ACC112 (cell line): Measurements from ENCODE around the gene SEMA3G.

ENCODE experiments used
- H2AFZ ChIP-seq: fragments of 200-600 bp; sonication (generic); one replicate; pipeline ENCODE4 v1.6.0; 2017; ENCODE audit warnings: antibody characterized with exemption, low read length; ENCODE audit not compliant: unreplicated experiment
- H3K27ac ChIP-seq: fragments of 200-600 bp; sonication (generic); 2 replicates; pipeline ENCODE4 v1.5.1; 2014; ENCODE audit warnings: low read depth, mild to moderate bottlenecking, antibody characterized with exemption, low read length, moderate library complexity
- H3K27me3 ChIP-seq: fragments of 200-600 bp; sonication (generic); 2 replicates; pipeline ENCODE4 v1.6.1; 2014; ENCODE audit warnings: mild to moderate bottlenecking, antibody characterized with exemption, low read length, moderate library complexity, mixed read lengths; ENCODE audit not compliant: insufficient read depth
- H3K36me3 ChIP-seq: fragments of 200-600 bp; sonication (generic); 2 replicates; pipeline ENCODE4 v1.6.1; 2016; ENCODE audit warnings: mild to moderate bottlenecking, antibody characterized with exemption, low read length, moderate library complexity, mixed read lengths; ENCODE audit not compliant: insufficient read depth
- H3K4me1 ChIP-seq: fragments of 200-600 bp; sonication (generic); one replicate; pipeline ENCODE4 v1.6.1; 2016; ENCODE audit warnings: low read length, mixed read lengths; ENCODE audit not compliant: insufficient read depth, unreplicated experiment, control insufficient read depth
- H3K4me3 ChIP-seq: fragments of 200-600 bp; sonication (generic); 2 replicates; pipeline ENCODE4 v1.5.1; 2014; ENCODE audit warnings: mild to moderate bottlenecking, low read depth, low read length
- H3K79me2 ChIP-seq: fragments of 200-600 bp; sonication (generic); one replicate; pipeline ENCODE4 v1.6.0; 2016; ENCODE audit warnings: low read length; ENCODE audit not compliant: control insufficient read depth, unreplicated experiment, insufficient read depth

Gene SEMA3G

DNA sequence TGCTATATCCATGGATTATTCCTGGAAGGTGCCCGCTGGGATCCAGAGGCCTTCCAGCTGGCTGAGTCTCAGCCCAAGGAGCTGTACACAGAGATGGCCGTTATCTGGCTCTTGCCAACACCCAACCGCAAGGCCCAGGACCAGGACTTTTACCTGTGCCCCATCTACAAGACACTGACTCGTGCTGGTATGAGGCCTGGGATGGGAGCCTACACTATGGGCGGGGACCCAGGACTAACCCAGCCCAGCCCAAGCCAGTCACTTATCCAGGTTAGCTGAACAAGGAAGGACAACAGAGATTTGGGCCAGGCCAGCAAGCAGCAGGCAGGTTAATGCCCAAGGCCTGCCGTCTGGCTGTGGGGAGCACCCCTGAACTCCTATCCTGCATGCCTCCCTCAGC is 45.3 kb downstream of the SEMA3G start:
- 0 out of 2 replicates have a peak, but pooled peaks cover 6% of the 10 kb centered on the region for H3K36me3 ChIP-seq

DNA sequence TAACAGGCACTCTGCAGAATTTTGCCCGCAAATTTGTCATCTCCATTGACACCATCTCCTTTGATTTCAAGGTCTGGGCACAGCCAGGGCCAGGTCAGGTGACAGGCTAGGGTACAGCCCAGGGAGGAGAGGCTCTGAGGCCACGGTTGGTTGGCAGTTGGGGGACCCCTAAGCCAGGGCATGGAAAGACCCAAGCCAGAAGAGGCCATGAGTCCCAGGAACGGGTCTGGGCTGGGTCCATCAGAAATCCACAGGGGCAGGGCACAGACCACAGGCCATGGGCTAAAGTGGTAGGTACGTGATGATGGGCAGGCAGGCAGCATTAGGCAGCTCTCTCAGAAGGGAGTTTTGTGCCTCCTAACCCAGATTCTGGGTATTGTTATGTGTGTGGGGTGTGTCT is 45.8 kb downstream of the SEMA3G start:
- Histone ChIP-seq H3K27ac (no peak overlapping the region), H2AFZ (no peak overlapping the region), H3K4me1 (no peaks in the 10 kb centered on the region), H3K36me3 (0 out of 2 replicates have a peak, but pooled peaks cover 1% of the 10 kb centered on the region), H3K27me3 (no peaks in the 10 kb centered on the region), H3K79me2 (no peaks in the 10 kb centered on the region), H3K4me3 (no peak overlapping the region)

More for the DNA sequence above, 45.3 kb downstream of the SEMA3G start:
- Histone ChIP-seq H3K27ac (no peak overlapping the region), H3K79me2 (no peaks in the 10 kb centered on the region), H3K4me1 (no peaks in the 10 kb centered on the region), H3K4me3 (no peak overlapping the region), H2AFZ (no peak overlapping the region), H3K27me3 (no peaks in the 10 kb centered on the region)

- Histone ChIP-seq H3K27ac (no peak overlapping the region), H3K36me3 (no peaks in the 10 kb centered on the region), H3K4me3 (no peak overlapping the region), H2AFZ (no peak overlapping the region), H3K79me2 (no peaks in the 10 kb centered on the region), H3K27me3 (no peaks in the 10 kb centered on the region), H3K4me1 (no peaks in the 10 kb centered on the region)
Measured at GRCh38 chr3:52398670-52399081, 46.2 kb downstream of the SEMA3G start.

DNA sequence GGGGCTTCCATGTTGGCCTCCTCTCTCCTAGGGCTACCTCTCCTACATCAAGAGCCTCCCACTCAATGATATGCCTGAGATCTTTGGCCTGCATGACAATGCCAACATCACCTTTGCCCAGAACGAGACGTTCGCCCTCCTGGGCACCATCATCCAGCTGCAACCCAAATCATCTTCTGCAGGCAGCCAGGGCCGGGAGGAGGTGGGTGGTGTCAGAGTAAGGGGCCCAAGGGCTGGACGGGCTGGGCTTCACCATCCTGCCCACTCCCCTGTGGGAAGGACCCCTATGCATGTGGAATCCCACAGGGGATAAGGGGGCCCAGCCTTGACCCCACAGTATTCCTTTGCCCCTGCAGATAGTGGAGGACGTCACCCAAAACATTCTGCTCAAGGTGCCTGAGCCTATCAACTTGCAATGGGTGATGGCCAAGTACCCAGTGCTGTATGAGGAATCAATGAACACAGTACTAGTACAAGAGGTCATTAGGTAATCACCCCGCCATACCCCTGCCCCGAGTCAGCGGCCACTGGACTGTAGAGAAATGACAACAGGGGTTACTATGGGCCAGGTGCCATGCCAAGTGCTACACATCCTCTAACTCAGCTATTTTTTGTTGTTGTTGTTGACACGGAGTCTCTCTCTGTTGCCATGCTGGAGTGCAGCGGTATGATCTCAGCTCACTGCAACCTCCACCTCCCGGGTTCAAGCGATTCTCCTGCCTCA is 47.1 kb downstream of the SEMA3G start:
- Histone ChIP-seq H3K4me3 (no peak overlapping the region), H3K4me1 (no peaks in the 10 kb centered on the region), H2AFZ (no peak overlapping the region), H3K27ac (no peak overlapping the region), H3K79me2 (no peaks in the 10 kb centered on the region), H3K27me3 (no peaks in the 10 kb centered on the region), H3K36me3 (no peaks in the 10 kb centered on the region)

GRCh38 chr3:52396907-52397591 is 47.9 kb downstream of the SEMA3G start:
- no peaks in the 10 kb centered on the region for H3K79me2 ChIP-seq
- H3K27me3 ChIP-seq: no peaks in the 10 kb centered on the region
- no peak overlapping the region for H2AFZ ChIP-seq
- H3K36me3 ChIP-seq: no peaks in the 10 kb centered on the region
- no peaks in the 10 kb centered on the region for H3K4me1 ChIP-seq
- no peak overlapping the region for H3K27ac ChIP-seq
- no peak overlapping the region for H3K4me3 ChIP-seq

DNA sequence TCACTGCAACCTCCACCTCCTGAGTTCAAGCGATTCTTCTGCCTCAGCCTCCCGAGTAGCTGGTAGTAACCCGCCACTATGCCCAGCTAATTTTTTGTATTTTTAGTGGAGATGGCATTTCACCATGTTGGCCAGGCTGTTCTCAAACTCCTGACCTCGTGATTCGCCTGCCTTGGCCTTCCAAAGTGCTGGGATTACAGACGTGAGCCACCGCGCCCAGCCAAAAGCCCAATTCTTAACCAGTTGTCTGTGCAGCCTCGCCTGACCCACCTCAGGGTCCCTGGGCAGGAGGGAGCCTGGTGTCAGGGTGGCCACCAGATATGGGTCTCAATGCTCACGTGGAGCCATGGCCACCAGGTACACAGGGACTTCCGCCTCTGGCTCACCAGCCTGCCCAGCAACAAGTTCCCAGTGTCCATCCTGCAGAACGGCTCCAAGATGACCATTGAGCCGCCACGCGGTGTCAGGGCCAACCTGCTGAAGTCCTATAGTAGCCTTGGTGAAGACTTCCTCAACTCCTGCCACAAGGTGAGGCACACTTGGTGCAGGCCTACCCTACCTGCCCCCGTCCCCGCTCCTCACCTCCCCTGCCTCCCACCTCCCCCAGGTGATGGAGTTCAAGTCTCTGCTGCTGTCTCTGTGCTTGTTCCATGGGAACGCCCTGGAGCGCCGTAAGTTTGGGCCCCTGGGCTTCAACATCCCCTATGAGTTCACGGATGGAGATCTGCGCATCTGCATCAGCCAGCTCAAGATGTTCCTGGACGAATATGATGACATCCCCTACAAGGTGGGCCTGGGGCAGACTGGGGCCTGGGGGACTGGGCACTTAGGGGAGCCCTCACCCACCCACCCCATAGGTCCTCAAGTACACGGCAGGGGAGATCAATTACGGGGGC is 48.6 kb downstream of the SEMA3G start:
- H3K36me3 ChIP-seq: no peaks in the 10 kb centered on the region

DNA sequence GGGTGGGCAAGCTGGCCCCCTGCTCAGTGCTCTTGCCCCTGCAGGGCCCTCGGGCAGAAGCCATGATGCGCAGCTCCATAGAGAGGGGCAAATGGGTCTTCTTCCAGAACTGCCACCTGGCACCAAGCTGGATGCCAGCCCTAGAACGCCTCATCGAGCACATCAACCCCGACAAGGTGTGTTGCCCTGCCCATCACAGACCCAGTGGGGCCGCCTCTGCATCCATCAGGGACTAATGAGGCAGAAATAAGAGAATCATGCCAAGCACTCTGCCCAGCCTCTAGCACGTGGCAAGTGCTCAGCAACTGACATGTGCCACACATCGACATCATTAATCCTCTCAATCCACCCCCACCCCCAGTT is 49.4 kb downstream of the SEMA3G start:
- Histone ChIP-seq H2AFZ (no peak overlapping the region), H3K27me3 (no peaks in the 10 kb centered on the region), H3K27ac (no peak overlapping the region), H3K4me3 (no peak overlapping the region), H3K4me1 (no peaks in the 10 kb centered on the region), H3K36me3 (no peaks in the 10 kb centered on the region), H3K79me2 (no peaks in the 10 kb centered on the region)

More for the DNA sequence above, 48.6 kb downstream of the SEMA3G start:
- no peaks in the 10 kb centered on the region for H3K27me3 ChIP-seq
- no peaks in the 10 kb centered on the region for H3K79me2 ChIP-seq
- H3K4me3 ChIP-seq: no peak overlapping the region
- H2AFZ ChIP-seq: no peak overlapping the region
- H3K27ac ChIP-seq: no peak overlapping the region
- H3K4me1 ChIP-seq: no peaks in the 10 kb centered on the region

GRCh38 chr3:52394751-52395502 is 50.0 kb downstream of the SEMA3G start:
- no peaks in the 10 kb centered on the region for H3K36me3 ChIP-seq
- no peak overlapping the region for H3K4me3 ChIP-seq
- H2AFZ ChIP-seq: no peak overlapping the region
- no peak overlapping the region for H3K27ac ChIP-seq
- no peaks in the 10 kb centered on the region for H3K4me1 ChIP-seq
- no peaks in the 10 kb centered on the region for H3K79me2 ChIP-seq
- no peaks in the 10 kb centered on the region for H3K27me3 ChIP-seq

GRCh38 chr3:52393959-52394670 is 50.8 kb downstream of the SEMA3G start:
- Histone ChIP-seq H3K79me2 (no peaks in the 10 kb centered on the region), H3K27ac (no peak overlapping the region), H3K4me3 (no peak overlapping the region), H2AFZ (no peak overlapping the region), H3K36me3 (no peaks in the 10 kb centered on the region), H3K27me3 (no peaks in the 10 kb centered on the region), H3K4me1 (no peaks in the 10 kb centered on the region)
